ENCODE results near the gene LRTM1. TPM values are rescaled to one million over a fixed set of nuclear protein-coding genes. Genes with fewer than 3 reads are reported as not detected.

The LRTM1 gene
- not detected for total RNA-seq
- not detected for polyA plus RNA-seq
- long read RNA-seq, donor 1, partial matches to known transcripts, result 0 of 1 reads
- long read RNA-seq, donor 1, other reads (novel, unspliced or antisense), result 1 of 1 reads
- long read RNA-seq, donor 2, result 0 reads
- long read RNA-seq, donor 3, partial matches to known transcripts, result 0 of 2 reads
- long read RNA-seq, donor 3, other reads (novel, unspliced or antisense), result 2 of 2 reads

- no peak for DNase-seq
- Histone ChIP-seq H3K36me3 (no peaks in the 10 kb centered on the region), H3K27ac (no peak within 1 kb of the TSS), H3K27me3 (no peaks in the 10 kb centered on the region), H3K4me1 (peaks cover 0 to 9% (median 0%) of the 10 kb centered on the region in 9 donors), H3K4me3 (no peak within 1 kb of the TSS), H3K9me3 (no peaks in the 10 kb centered on the region)
- intact Hi-C loops (cut with DNase I), result no loop called here
- 79 to 82% methylated on average over 14 of the region's 14 CpGs for WGBS, 2 donors
- no peak for TF ChIP-seq CTCF (IDR thresholded peaks at IDR 0.05)
- no peak for ATAC-seq
Measured at GRCh38 chr3:54928046-54928770, at the start of gene LRTM1. TSS of gene LRTM1 (minus strand) at chr3:54928059. CDS start at chr3:54927911, 148 bp downstream.

- H3K4me3 ChIP-seq, result no peak overlapping the region
- H3K27me3 ChIP-seq, result no peaks in the 10 kb centered on the region
- ATAC-seq (no peak), DNase-seq (no peak)
- H3K9me3 ChIP-seq, result peaks cover 0 to 4% (median 0%) of the 10 kb centered on the region in 11 donors
- no peaks in the 10 kb centered on the region for H3K4me1 ChIP-seq
- H3K36me3 ChIP-seq, result no peaks in the 10 kb centered on the region
- intact Hi-C loops (cut with DNase I), result no loop called here
- no peak overlapping the region for H3K27ac ChIP-seq
- no peak for TF ChIP-seq CTCF (IDR thresholded peaks at IDR 0.05)
- WGBS, 2 donors, result 97 to 98% methylated on average over 1 of the region's 1 CpG
Measured at GRCh38 chr3:54977439-54977838, 49.6 kb upstream of the LRTM1 start.

GRCh38 chr3:54970895-54971294 lies 43.0 kb upstream of the LRTM1 start:
- WGBS, 2 donors, result 29 to 51% methylated on average over 1 of the region's 1 CpG
- H3K9me3 ChIP-seq, result no peaks in the 10 kb centered on the region

GRCh38 chr3:54969652-54970051 lies 41.8 kb upstream of the LRTM1 start:
- no peaks in the 10 kb centered on the region for H3K9me3 ChIP-seq
- no peak for TF ChIP-seq CTCF (IDR thresholded peaks at IDR 0.05)
- peaks cover 0 to 4% (median 0%) of the 10 kb centered on the region in 7 donors for H3K27me3 ChIP-seq
- no peaks in the 10 kb centered on the region for H3K36me3 ChIP-seq
- intact Hi-C loops (cut with DNase I), result no loop called here
- H3K4me1 ChIP-seq, result peaks cover 0 to 27% (median 0%) of the 10 kb centered on the region in 9 donors
- ATAC-seq, result no peak
- H3K27ac ChIP-seq, result no peak overlapping the region
- no peak for DNase-seq
- 94 to 95% methylated on average over 3 of the region's 3 CpGs for WGBS, 2 donors
- H3K4me3 ChIP-seq, result no peak overlapping the region

More at GRCh38 chr3:54970895-54971294, 43.0 kb upstream of the LRTM1 start:
- Histone ChIP-seq H3K27ac (no peak overlapping the region), H3K36me3 (no peaks in the 10 kb centered on the region), H3K4me1 (peaks cover 0 to 15% (median 0%) of the 10 kb centered on the region in 9 donors), H3K4me3 (no peak overlapping the region), H3K27me3 (peaks cover 0 to 4% (median 0%) of the 10 kb centered on the region in 7 donors)
- no peak for DNase-seq
- ATAC-seq, result no peak
- TF ChIP-seq CTCF (IDR thresholded peaks at IDR 0.05), result no peak
- intact Hi-C loops (cut with DNase I), result no loop called here

Measured in heart right ventricle (tissue), 16 donors.